ENCODE measurements around the gene FUOM. TPM values are rescaled to one million over a fixed set of nuclear protein-coding genes. Genes with fewer than 3 reads are reported as not detected.

Gene FUOM
- total and polyA plus RNA-seq, 9 of the 15 experiments (the other 6 are each of a cell fraction or from before 2014, with no cell fraction given): 1.8 to 96.1 (median 27.0) TPM

DNA sequence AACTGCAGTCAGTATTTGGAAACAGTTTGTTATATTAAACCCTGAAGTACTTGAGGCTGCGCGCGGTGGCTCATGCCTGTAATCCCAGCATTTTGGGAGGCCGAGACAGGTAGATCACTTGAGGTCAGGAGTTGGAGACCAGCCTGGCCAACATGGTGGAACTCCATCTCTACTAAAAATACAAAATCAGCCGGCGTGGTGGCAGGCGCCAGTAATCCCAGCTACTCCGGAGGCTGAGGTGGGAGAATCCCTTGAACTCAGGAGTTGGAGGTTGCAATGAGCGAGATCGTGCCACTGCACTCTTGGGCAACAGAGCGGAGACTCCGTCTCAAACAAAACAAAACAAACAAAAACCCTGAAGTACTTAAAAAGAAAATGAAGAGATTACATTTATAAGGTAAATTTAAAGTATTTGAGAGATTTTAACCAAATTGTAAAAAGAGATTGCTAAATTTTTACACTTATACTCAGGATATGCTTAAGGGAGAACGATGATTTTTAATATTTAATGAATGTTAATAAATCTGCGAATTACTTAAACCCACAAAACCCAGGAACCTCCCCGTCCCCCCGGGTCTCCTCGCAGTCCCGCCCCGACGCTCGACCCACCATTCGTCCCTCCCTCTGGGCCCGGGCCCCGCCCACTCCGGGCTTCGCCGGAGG is 35.7 kb upstream of the FUOM start (continued):
- TF ChIP-seq, protein P1, sequence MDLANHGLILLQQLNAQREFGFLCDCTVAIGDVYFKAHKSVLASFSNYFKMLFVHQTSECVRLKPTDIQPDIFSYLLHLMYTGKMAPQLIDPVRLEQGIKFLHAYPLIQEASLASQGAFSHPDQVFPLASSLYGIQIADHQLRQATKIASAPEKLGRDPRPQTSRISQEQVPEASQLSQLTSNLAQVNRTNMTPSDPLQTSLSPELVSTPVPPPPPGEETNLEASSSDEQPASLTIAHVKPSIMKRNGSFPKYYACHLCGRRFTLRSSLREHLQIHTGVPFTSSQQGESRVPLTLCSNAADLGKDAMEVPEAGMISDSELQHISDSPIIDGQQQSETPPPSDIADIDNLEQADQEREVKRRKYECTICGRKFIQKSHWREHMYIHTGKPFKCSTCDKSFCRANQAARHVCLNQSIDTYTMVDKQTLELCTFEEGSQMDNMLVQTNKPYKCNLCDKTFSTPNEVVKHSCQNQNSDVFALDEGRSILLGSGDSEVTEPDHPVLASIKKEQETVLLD (IDR thresholded peaks at IDR 0.05): 0 out of 2 replicates have a peak, but pooled peaks have one; percentile 54
- no peak for TF ChIP-seq FOS (IDR thresholded peaks at IDR 0.05; ENCODE audit: extremely low read depth, insufficient read length)
- TF ChIP-seq ZC3H4 (CRISPR knock-in tag; IDR thresholded peaks at IDR 0.05; ENCODE audit: borderline replicate concordance): no peak
- TF ChIP-seq, protein P2, sequence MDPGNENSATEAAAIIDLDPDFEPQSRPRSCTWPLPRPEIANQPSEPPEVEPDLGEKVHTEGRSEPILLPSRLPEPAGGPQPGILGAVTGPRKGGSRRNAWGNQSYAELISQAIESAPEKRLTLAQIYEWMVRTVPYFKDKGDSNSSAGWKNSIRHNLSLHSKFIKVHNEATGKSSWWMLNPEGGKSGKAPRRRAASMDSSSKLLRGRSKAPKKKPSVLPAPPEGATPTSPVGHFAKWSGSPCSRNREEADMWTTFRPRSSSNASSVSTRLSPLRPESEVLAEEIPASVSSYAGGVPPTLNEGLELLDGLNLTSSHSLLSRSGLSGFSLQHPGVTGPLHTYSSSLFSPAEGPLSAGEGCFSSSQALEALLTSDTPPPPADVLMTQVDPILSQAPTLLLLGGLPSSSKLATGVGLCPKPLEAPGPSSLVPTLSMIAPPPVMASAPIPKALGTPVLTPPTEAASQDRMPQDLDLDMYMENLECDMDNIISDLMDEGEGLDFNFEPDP (CRISPR knock-in tag; IDR thresholded peaks at IDR 0.05): no peak
- TF ChIP-seq TOE1 (IDR thresholded peaks at IDR 0.05; ENCODE audit: borderline replicate concordance): no peak
- no peak for TF ChIP-seq TOE1 (CRISPR knock-in tag; IDR thresholded peaks at IDR 0.05; ENCODE audit: borderline replicate concordance, low read depth)
- TF ChIP-seq ZBTB17 (CRISPR knock-in tag; IDR thresholded peaks at IDR 0.05): no peak
- no peak for TF ChIP-seq ETV6 (IDR thresholded peaks at IDR 0.05; ENCODE audit: borderline replicate concordance in 1 of 2, low read depth in 2 of 2, low read length in 1 of 2)
- no peak for TF ChIP-seq ETV6 (CRISPR knock-in tag; IDR thresholded peaks at IDR 0.05; ENCODE audit: borderline replicate concordance)
- no peak for TF ChIP-seq DPF2 (IDR thresholded peaks at IDR 0.05)
- TF ChIP-seq, protein P3, sequence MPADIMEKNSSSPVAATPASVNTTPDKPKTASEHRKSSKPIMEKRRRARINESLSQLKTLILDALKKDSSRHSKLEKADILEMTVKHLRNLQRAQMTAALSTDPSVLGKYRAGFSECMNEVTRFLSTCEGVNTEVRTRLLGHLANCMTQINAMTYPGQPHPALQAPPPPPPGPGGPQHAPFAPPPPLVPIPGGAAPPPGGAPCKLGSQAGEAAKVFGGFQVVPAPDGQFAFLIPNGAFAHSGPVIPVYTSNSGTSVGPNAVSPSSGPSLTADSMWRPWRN (IDR thresholded peaks at IDR 0.05; ENCODE audit: low read depth): no peak
- TF ChIP-seq SMARCB1 (IDR thresholded peaks at IDR 0.05; ENCODE audit: insufficient read length, low read depth): no peak
- TF ChIP-seq, protein P4, sequence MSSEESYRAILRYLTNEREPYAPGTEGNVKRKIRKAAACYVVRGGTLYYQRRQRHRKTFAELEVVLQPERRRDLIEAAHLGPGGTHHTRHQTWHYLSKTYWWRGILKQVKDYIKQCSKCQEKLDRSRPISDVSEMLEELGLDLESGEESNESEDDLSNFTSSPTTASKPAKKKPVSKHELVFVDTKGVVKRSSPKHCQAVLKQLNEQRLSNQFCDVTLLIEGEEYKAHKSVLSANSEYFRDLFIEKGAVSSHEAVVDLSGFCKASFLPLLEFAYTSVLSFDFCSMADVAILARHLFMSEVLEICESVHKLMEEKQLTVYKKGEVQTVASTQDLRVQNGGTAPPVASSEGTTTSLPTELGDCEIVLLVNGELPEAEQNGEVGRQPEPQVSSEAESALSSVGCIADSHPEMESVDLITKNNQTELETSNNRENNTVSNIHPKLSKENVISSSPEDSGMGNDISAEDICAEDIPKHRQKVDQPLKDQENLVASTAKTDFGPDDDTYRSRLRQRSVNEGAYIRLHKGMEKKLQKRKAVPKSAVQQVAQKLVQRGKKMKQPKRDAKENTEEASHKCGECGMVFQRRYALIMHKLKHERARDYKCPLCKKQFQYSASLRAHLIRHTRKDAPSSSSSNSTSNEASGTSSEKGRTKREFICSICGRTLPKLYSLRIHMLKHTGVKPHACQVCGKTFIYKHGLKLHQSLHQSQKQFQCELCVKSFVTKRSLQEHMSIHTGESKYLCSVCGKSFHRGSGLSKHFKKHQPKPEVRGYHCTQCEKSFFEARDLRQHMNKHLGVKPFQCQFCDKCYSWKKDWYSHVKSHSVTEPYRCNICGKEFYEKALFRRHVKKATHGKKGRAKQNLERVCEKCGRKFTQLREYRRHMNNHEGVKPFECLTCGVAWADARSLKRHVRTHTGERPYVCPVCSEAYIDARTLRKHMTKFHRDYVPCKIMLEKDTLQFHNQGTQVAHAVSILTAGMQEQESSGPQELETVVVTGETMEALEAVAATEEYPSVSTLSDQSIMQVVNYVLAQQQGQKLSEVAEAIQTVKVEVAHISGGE (CRISPR knock-in tag; IDR thresholded peaks at IDR 0.05): 0 out of 6 replicates have a peak, but pooled peaks of 1 of the 3 experiments have one; percentile 13
- TF ChIP-seq TRIM28 (IDR thresholded peaks at IDR 0.05): no peak
- TF ChIP-seq ZEB2 (IDR thresholded peaks at IDR 0.05): no peak

Measured in K562 (cell line).